Thoracic aorta (tissue), 2 donors: ENCODE results near the gene EPGN. TPM values are rescaled to one million over a fixed set of nuclear protein-coding genes. Genes with fewer than 3 reads are reported as not detected.

Source experiments
- ATAC-seq: fragments of 150-250 bp; one replicate; pipeline ENCODE4 v1.8.0; 2017; ENCODE audit warnings: low read depth; ENCODE audit not compliant: insufficient number of reproducible peaks, low FRiP score
- DNase-seq: peaks from one replicate; pipeline ENCODE4 v3.0.0-alpha.2; 2020; ENCODE audit warnings: low spot score
- H3K27ac ChIP-seq, 2 donors: fragments of 200-600 bp; sonication (generic); 1 replicate in 1 of 2; 2 replicates in 1 of 2; pipeline ENCODE4 v1.5.1; 2016; ENCODE audit warnings: mild to moderate bottlenecking in 2 of 2, moderate library complexity in 2 of 2
- H3K27me3 ChIP-seq: fragments of 200-600 bp; sonication (generic); replicated peaks from 2 replicates; pipeline ENCODE4 v1.6.0; 2016; ENCODE audit warnings: mild to moderate bottlenecking; ENCODE audit not compliant: insufficient read depth
- H3K36me3 ChIP-seq: fragments of 200-600 bp; sonication (generic); one replicate; pipeline ENCODE4 v1.5.1; 2016
- H3K4me1 ChIP-seq, 2 donors: fragments of 200-600 bp; sonication (generic); 1 replicate in 1 of 2; 2 replicates in 1 of 2; pipeline versions ENCODE4 v1.5.1 to v1.6.0; 2016; ENCODE audit warnings: low read depth in 2 of 2, mild to moderate bottlenecking in 1 of 2; ENCODE audit not compliant: control insufficient read depth in 1 of 2
- H3K4me3 ChIP-seq: fragments of 200-600 bp; sonication (generic); 2 replicates; pipeline ENCODE4 v1.5.1; 2016; ENCODE audit warnings: mild to moderate bottlenecking
- H3K9me3 ChIP-seq: fragments of 200-600 bp; sonication (generic); 2 replicates; pipeline ENCODE4 v1.5.1; 2016
- CTCF ChIP-seq: fragments of 200-600 bp; sonication (generic); IDR thresholded peaks from one replicate; pipeline ENCODE4 v1.5.1; 2019; ENCODE audit warnings: antibody characterized with exemption
- total RNA-seq, 2 donors: library from RNA; depleted of rRNA; stranded (reverse); fragments of >200 nt; gene quantifications; one replicate each; pipeline versions ENCODE4 v1.1.0 to v1.2.3, GENCODE V29; 2016

EPGN gene
- total RNA-seq, 2 donors from 2014 or later = 1.6 TPM; not detected in 1

GRCh38 chr4:74324262-74324661, 16.0 kb downstream of the EPGN start:
- no peak overlapping the region for H3K27ac ChIP-seq
- DNase-seq (no peak), ATAC-seq (no peak)
- TF ChIP-seq CTCF = no peak
- H3K9me3 ChIP-seq = no peaks in the 10 kb centered on the region
- H3K4me3 ChIP-seq = no peak overlapping the region
- no peaks in the 10 kb centered on the region for H3K36me3 ChIP-seq
- no peaks in the 10 kb centered on the region for H3K4me1 ChIP-seq
- no peaks in the 10 kb centered on the region for H3K27me3 ChIP-seq

GRCh38 chr4:74325886-74326285, 17.6 kb downstream of the EPGN start:
- DNase-seq = no peak
- TF ChIP-seq CTCF = no peak

GRCh38 chr4:74327762-74328161, 19.5 kb downstream of the EPGN start:
- no peak overlapping the region for H3K27ac ChIP-seq
- ATAC-seq (no peak), DNase-seq (no peak)

More at GRCh38 chr4:74325886-74326285, 17.6 kb downstream of the EPGN start:
- no peak overlapping the region for H3K4me3 ChIP-seq
- no peak for ATAC-seq
- H3K4me1 ChIP-seq = no peaks in the 10 kb centered on the region
- no peaks in the 10 kb centered on the region for H3K27me3 ChIP-seq
- H3K27ac ChIP-seq = no peak overlapping the region
- no peaks in the 10 kb centered on the region for H3K9me3 ChIP-seq
- H3K36me3 ChIP-seq = no peaks in the 10 kb centered on the region

GRCh38 chr4:74328501-74328900, 20.2 kb downstream of the EPGN start:
- no peak for DNase-seq

More at GRCh38 chr4:74327762-74328161, 19.5 kb downstream of the EPGN start:
- Histone ChIP-seq H3K4me1 (no peaks in the 10 kb centered on the region), H3K4me3 (no peak overlapping the region), H3K36me3 (no peaks in the 10 kb centered on the region), H3K27me3 (no peaks in the 10 kb centered on the region), H3K9me3 (no peaks in the 10 kb centered on the region)
- no peak for TF ChIP-seq CTCF

GRCh38 chr4:74329307-74329706, 21.0 kb downstream of the EPGN start:
- Histone ChIP-seq H3K27ac (no peak overlapping the region), H3K4me3 (no peak overlapping the region), H3K4me1 (no peaks in the 10 kb centered on the region), H3K9me3 (no peaks in the 10 kb centered on the region), H3K36me3 (no peaks in the 10 kb centered on the region), H3K27me3 (no peaks in the 10 kb centered on the region)
- ATAC-seq (no peak), DNase-seq (no peak)
- TF ChIP-seq CTCF = no peak

More at GRCh38 chr4:74328501-74328900, 20.2 kb downstream of the EPGN start:
- ATAC-seq = no peak
- H3K4me1 ChIP-seq = no peaks in the 10 kb centered on the region
- no peak overlapping the region for H3K27ac ChIP-seq
- H3K36me3 ChIP-seq = no peaks in the 10 kb centered on the region
- no peaks in the 10 kb centered on the region for H3K27me3 ChIP-seq
- no peak for TF ChIP-seq CTCF
- no peaks in the 10 kb centered on the region for H3K9me3 ChIP-seq
- H3K4me3 ChIP-seq = no peak overlapping the region
